Neural crest cell (in vitro differentiated cells): ENCODE results near the gene REX1BD. TPM values are rescaled to one million over a fixed set of nuclear protein-coding genes. Genes with fewer than 3 reads are reported as not detected.

Experiments used
- DNase-seq: peaks from one replicate; pipeline ENCODE4 v3.0.0; 2021; ENCODE audit warnings: low read depth, mixed read lengths, low spot score
- H3K27ac Mint-ChIP-seq: one replicate; pipeline ENCODE4 v1.8.0; 2021; ENCODE audit warnings: mild to moderate bottlenecking, mixed read lengths; ENCODE audit not compliant: unreplicated experiment
- H3K27me3 Mint-ChIP-seq: 2 replicates; pipeline ENCODE4 v1.8.0; 2021; ENCODE audit warnings: low read depth, mild to moderate bottlenecking, mixed read lengths
- H3K36me3 Mint-ChIP-seq: 2 replicates; pipeline ENCODE4 v1.8.0; 2021; ENCODE audit warnings: low read depth, mild to moderate bottlenecking, mixed read lengths
- H3K4me1 Mint-ChIP-seq: 2 replicates; pipeline ENCODE4 v1.8.0; 2021; ENCODE audit warnings: mixed read lengths
- H3K4me3 Mint-ChIP-seq: one replicate; pipeline ENCODE4 v1.8.0; 2021; ENCODE audit warnings: mild to moderate bottlenecking, mixed read lengths
- H3K9me3 Mint-ChIP-seq: 2 replicates; pipeline ENCODE4 v1.8.0; 2021; ENCODE audit warnings: mixed read lengths
- total RNA-seq: library from RNA; stranded (reverse); gene quantifications from 2 replicates; pipeline ENCODE4 v1.2.1, GENCODE V29; 2021
- TF ChIP-seq, protein P1 (sequence below): fragments of 200-600 bp; sonication (generic); conservative IDR thresholded peaks from 2 replicates; pipeline ENCODE4 v1.5.0; 2021; ENCODE audit warnings: antibody characterized with exemption, mild to moderate bottlenecking

REX1BD gene
- total RNA-seq, 1 donor from 2014 or later: 71.9 TPM

GRCh38 chr19:18637673-18638630 is 49.4 kb downstream of the REX1BD start:
- H3K4me3 Mint-ChIP-seq: peak overlapping the region; percentile 97
- no peaks in the 10 kb centered on the region for H3K27me3 Mint-ChIP-seq
- no peaks in the 10 kb centered on the region for H3K9me3 Mint-ChIP-seq
- H3K27ac Mint-ChIP-seq: peak overlapping the region; percentile 67
- H3K36me3 Mint-ChIP-seq: no peaks in the 10 kb centered on the region
- peaks cover 21% of the 10 kb centered on the region for H3K4me1 Mint-ChIP-seq
- TF ChIP-seq, protein P1, sequence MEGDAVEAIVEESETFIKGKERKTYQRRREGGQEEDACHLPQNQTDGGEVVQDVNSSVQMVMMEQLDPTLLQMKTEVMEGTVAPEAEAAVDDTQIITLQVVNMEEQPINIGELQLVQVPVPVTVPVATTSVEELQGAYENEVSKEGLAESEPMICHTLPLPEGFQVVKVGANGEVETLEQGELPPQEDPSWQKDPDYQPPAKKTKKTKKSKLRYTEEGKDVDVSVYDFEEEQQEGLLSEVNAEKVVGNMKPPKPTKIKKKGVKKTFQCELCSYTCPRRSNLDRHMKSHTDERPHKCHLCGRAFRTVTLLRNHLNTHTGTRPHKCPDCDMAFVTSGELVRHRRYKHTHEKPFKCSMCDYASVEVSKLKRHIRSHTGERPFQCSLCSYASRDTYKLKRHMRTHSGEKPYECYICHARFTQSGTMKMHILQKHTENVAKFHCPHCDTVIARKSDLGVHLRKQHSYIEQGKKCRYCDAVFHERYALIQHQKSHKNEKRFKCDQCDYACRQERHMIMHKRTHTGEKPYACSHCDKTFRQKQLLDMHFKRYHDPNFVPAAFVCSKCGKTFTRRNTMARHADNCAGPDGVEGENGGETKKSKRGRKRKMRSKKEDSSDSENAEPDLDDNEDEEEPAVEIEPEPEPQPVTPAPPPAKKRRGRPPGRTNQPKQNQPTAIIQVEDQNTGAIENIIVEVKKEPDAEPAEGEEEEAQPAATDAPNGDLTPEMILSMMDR: no peak
- no peak for DNase-seq

DNA sequence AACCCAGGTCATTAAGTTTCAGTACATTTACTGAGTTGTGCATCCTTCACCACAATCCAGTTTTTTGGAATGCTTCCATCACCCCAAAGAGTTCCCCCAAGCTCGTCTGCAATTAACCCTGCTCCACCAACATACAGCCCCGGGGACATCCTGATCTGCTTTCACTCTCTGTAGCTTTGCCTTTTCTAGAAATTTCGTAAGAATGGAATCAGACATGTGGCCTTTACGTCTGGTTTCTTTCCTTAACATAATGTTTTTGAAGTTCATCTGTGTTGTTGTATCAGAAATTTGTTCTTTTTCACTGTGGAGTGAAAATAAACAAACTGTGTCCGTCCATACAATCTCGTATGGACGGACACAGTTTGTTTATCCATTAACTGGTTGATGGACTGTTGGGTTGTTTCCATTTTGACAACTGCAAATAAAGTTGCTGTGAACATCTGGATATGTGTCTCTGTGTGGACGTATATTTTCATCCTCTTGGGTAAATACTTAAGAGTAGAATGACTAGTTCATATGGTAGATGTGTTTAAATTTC is 51.2 kb downstream of the REX1BD start:
- peak overlapping the region; percentile 46 for H3K4me3 Mint-ChIP-seq
- DNase-seq: no peak
- TF ChIP-seq, protein P1: no peak
- H3K36me3 Mint-ChIP-seq: no peaks in the 10 kb centered on the region
- no peaks in the 10 kb centered on the region for H3K27me3 Mint-ChIP-seq
- no peak overlapping the region for H3K27ac Mint-ChIP-seq
- no peaks in the 10 kb centered on the region for H3K9me3 Mint-ChIP-seq
- peaks cover 25% of the 10 kb centered on the region for H3K4me1 Mint-ChIP-seq

Other genes starting within 250 kb of the REX1BD start
- gene PGPEP1, start 248.2 kb upstream of the REX1BD start, total RNA-seq: 5.2 and 8.3 TPM in 2 replicates
- gene GDF15, start 202.6 kb upstream of the REX1BD start, total RNA-seq: 1.2 TPM in 2 replicates
- gene LRRC25, start 191.2 kb upstream of the REX1BD start, total RNA-seq: not detected in 2 replicates
- 68.0 and 71.8 TPM in 2 replicates for gene SSBP4, start 169.4 kb upstream of the REX1BD start, total RNA-seq
- gene ISYNA1, start 150.7 kb upstream of the REX1BD start, total RNA-seq: 251 and 254 TPM in 2 replicates
- 11.1 and 14.2 TPM in 2 replicates for gene ELL, start 66.7 kb upstream of the REX1BD start, total RNA-seq
- 173 and 175 TPM in 2 replicates for gene FKBP8, start 45.2 kb upstream of the REX1BD start, total RNA-seq
- 88.5 and 91.7 TPM in 2 replicates for gene KXD1, start 30.9 kb upstream of the REX1BD start, total RNA-seq
- gene UBA52, start 16.9 kb upstream of the REX1BD start, total RNA-seq: 1,081 and 1,137 TPM in 2 replicates
- 0.68 and 1.5 TPM in 2 replicates for gene CRLF1, start 18.0 kb downstream of the REX1BD start, total RNA-seq
- gene TMEM59L, start 24.1 kb downstream of the REX1BD start, total RNA-seq: 6.4 and 6.5 TPM in 2 replicates
- 11.1 and 12.3 TPM in 2 replicates for gene KLHL26, start 48.2 kb downstream of the REX1BD start, total RNA-seq
- 24.1 and 25.2 TPM in 2 replicates for gene CRTC1, start 94.9 kb downstream of the REX1BD start, total RNA-seq
- gene COMP, start 202.5 kb downstream of the REX1BD start, total RNA-seq: not detected in 2 replicates
- 73.1 and 76.5 TPM in 2 replicates for gene UPF1, start 243.2 kb downstream of the REX1BD start, total RNA-seq